Neural cell (in vitro differentiated cells): ENCODE measurements around the gene C11orf24. TPM values are rescaled to one million over a fixed set of nuclear protein-coding genes. Genes with fewer than 3 reads are reported as not detected.

ENCODE experiments used
- H2AFZ ChIP-seq: fragments of 200-600, 300-800 bp; sonication (generic), shearing (Covaris generic); 2 replicates; pipeline ENCODE4 v1.6.0; 2014; ENCODE audit warnings: low read depth, mild to moderate bottlenecking, antibody characterized with exemption, low read length, moderate library complexity
- H3F3A ChIP-seq: fragments of 200-600 bp; shearing (Covaris generic); 2 replicates; pipeline ENCODE4 v1.6.1; 2016; ENCODE audit warnings: mild to moderate bottlenecking, moderate library complexity, mixed read lengths, antibody characterized with exemption, low read length; ENCODE audit not compliant: insufficient read depth, poor library complexity, severe bottlenecking
- H3K27ac ChIP-seq: fragments of 200-600, 300-800 bp; sonication (generic), shearing (Covaris generic); 2 replicates; pipeline ENCODE4 v1.5.1; 2014; ENCODE audit warnings: mild to moderate bottlenecking, low read length, moderate library complexity
- H3K27me3 ChIP-seq: fragments of 300-800, 200-600 bp; sonication (generic), shearing (Covaris generic); 2 replicates; pipeline ENCODE4 v1.6.0; 2014; ENCODE audit warnings: mild to moderate bottlenecking, low read depth, low read length, moderate library complexity; ENCODE audit not compliant: insufficient read depth
- H3K36me3 ChIP-seq: fragments of 300-800, 200-600 bp; sonication (generic), shearing (Covaris generic); 2 replicates; pipeline ENCODE4 v1.5.1; 2014; ENCODE audit warnings: mild to moderate bottlenecking, antibody characterized with exemption, low read length, moderate library complexity; ENCODE audit not compliant: insufficient read depth
- H3K4me2 ChIP-seq: fragments of 300-800, 200-600 bp; sonication (generic), shearing (Covaris generic); 2 replicates; pipeline ENCODE4 v1.6.0; 2014; ENCODE audit warnings: mild to moderate bottlenecking, low read length
- H3K4me3 ChIP-seq: fragments of 300-800, 200-600 bp; sonication (generic), shearing (Covaris generic); 2 replicates; pipeline ENCODE4 v1.5.1; 2014; ENCODE audit warnings: mild to moderate bottlenecking, low read length, moderate library complexity
- H3K79me2 ChIP-seq: fragments of 200-600 bp; shearing (Covaris generic); replicated peaks from 2 replicates; pipeline ENCODE4 v1.6.0; 2014; ENCODE audit warnings: mild to moderate bottlenecking, low read length, moderate library complexity; ENCODE audit not compliant: insufficient read depth
- H3K9ac ChIP-seq: fragments of 300-800, 200-600 bp; sonication (generic), shearing (Covaris generic); 2 replicates; pipeline ENCODE4 v1.6.1; 2016; ENCODE audit warnings: mild to moderate bottlenecking, low read length, mixed read lengths
- H3K9me2 ChIP-seq: fragments of 200-600 bp; shearing (Covaris generic); 2 replicates; pipeline ENCODE4 v1.6.1; 2016; ENCODE audit warnings: mild to moderate bottlenecking, low read length, mixed read lengths; ENCODE audit not compliant: insufficient read depth
- H3K9me3 ChIP-seq: fragments of 200-600, 300-800 bp; sonication (generic), shearing (Covaris generic); 2 replicates; pipeline ENCODE4 v1.6.1; 2016; ENCODE audit warnings: mild to moderate bottlenecking, mixed run types, low read length, moderate library complexity, mixed read lengths
- H4K20me1 ChIP-seq: fragments of 200-600 bp; shearing (Covaris generic); 2 replicates; pipeline ENCODE4 v1.6.1; 2016; ENCODE audit warnings: mild to moderate bottlenecking, mixed run types; ENCODE audit not compliant: insufficient read depth
- CTCF ChIP-seq: fragments of 450-650 bp; IDR thresholded peaks from 2 replicates; pipeline ENCODE4 v1.5.1; 2014; ENCODE audit warnings: antibody characterized with exemption, mild to moderate bottlenecking, moderate library complexity; ENCODE audit not compliant: poor library complexity, severe bottlenecking
- EP300 ChIP-seq: fragments of 450-650 bp; conservative IDR thresholded peaks from 2 replicates; pipeline ENCODE4 v1.6.1; 2014; ENCODE audit warnings: antibody characterized with exemption, mild to moderate bottlenecking, moderate library complexity; ENCODE audit not compliant: poor library complexity, severe bottlenecking
- EZH2 ChIP-seq: fragments of 200-600, 300-800 bp; shearing (Covaris generic), sonication (generic); IDR thresholded peaks from 2 replicates; pipeline ENCODE4 v1.6.1; 2014; ENCODE audit warnings: antibody characterized with exemption, low read length, borderline replicate concordance, mild to moderate bottlenecking; ENCODE audit not compliant: insufficient read depth, poor library complexity, severe bottlenecking
- MXI1 ChIP-seq: fragments of 450-650 bp; conservative IDR thresholded peaks from 2 replicates; pipeline ENCODE4 v1.6.1; 2014; ENCODE audit warnings: antibody characterized with exemption, mild to moderate bottlenecking; ENCODE audit not compliant: poor library complexity, severe bottlenecking
- POLR2AphosphoS5 ChIP-seq: IDR thresholded peaks from 2 replicates; pipeline ENCODE4 v1.6.1; 2012
- RAD21 ChIP-seq: fragments of 450-650 bp; conservative IDR thresholded peaks from 2 replicates; pipeline ENCODE4 v1.6.1; 2014; ENCODE audit warnings: antibody characterized with exemption, mild to moderate bottlenecking, moderate library complexity
- SMC3 ChIP-seq: fragments of 450-650 bp; conservative IDR thresholded peaks from 2 replicates; pipeline ENCODE4 v1.6.1; 2014; ENCODE audit warnings: antibody characterized with exemption, mild to moderate bottlenecking, moderate library complexity; ENCODE audit not compliant: poor library complexity
- TAF1 ChIP-seq: IDR thresholded peaks from 2 replicates; pipeline ENCODE4 v1.6.1; 2012; ENCODE audit warnings: low read depth
- polyA plus RNA-seq: library from polyadenylated mRNA; depleted of rRNA; stranded (reverse); fragments of >200 nt; gene quantifications from 2 replicates; pipeline ENCODE4 v1.2.3, GENCODE V29; 2014
- TF ChIP-seq, protein P1 (sequence below): IDR thresholded peaks from 2 replicates; pipeline ENCODE4 v1.6.1; 2012; ENCODE audit warnings: borderline replicate concordance

C11orf24 gene
- polyA plus RNA-seq, 1 donor from 2014 or later = 9.6 TPM

DNA sequence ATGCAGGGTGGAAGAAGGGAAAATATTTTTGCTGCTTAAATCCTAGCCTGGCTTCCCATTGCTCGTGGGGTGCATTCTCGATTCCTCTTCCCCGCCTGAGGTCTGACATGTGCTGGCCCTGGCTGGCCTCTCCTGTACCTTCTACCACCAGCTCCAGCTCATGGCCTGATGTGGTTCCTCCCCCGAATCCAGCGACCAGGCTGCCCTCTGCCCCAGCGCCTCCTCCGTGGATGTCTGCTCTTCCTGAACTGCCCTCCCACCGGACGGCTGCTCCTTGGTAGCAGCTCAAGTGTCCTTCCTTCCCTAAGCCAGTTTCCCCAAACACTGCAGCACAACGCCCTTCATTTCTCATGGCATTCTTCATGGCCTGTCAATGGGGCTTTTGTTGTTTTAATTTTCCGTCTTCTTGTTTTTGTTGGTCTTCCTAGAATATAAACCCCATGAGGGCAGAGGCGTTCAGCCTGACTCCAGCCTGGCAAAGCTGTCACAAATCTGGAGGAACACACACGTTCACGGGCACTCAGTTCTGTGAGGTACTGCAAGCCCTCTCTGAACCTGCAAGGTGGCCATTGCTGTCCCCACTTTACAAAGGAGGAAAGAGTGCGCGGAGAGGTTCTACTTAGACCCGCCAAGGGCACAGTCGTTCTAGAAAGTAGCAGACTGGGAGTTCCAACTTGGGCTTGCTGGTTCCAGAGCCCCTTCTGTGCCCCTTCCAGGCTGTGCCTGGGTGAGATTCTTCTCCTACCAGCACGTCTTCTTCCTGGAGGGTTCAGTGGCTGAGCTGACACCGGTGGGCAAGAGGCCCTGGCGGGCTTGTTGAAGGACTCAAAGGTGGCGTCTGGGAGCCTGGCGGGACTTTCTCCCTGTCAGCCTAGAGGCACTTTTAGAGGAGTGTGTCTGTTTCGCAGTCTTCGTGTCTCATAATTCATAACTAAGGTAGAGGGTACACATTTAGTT is 39.7 kb upstream of the C11orf24 start:
- Histone ChIP-seq H3K27ac (no peak overlapping the region), H3K36me3 (no peaks in the 10 kb centered on the region), H3K79me2 (peaks cover 17% of the 10 kb centered on the region), H2AFZ (no peak overlapping the region), H3K9ac (no peak overlapping the region), H3K9me2 (no peaks in the 10 kb centered on the region), H3K9me3 (no peaks in the 10 kb centered on the region), H3F3A (no peaks in the 10 kb centered on the region), H3K4me3 (peak overlapping the region; percentile 55), H3K4me2 (no peak overlapping the region), H3K27me3 (no peaks in the 10 kb centered on the region), H4K20me1 (no peaks in the 10 kb centered on the region)
- TF ChIP-seq EZH2 (no peak), SMC3 (no peak), POLR2AphosphoS5 (no peak), MXI1 (no peak), RAD21 (no peak), EP300 (no peak), TAF1 (no peak), CTCF (no peak)
- TF ChIP-seq, protein P1, sequence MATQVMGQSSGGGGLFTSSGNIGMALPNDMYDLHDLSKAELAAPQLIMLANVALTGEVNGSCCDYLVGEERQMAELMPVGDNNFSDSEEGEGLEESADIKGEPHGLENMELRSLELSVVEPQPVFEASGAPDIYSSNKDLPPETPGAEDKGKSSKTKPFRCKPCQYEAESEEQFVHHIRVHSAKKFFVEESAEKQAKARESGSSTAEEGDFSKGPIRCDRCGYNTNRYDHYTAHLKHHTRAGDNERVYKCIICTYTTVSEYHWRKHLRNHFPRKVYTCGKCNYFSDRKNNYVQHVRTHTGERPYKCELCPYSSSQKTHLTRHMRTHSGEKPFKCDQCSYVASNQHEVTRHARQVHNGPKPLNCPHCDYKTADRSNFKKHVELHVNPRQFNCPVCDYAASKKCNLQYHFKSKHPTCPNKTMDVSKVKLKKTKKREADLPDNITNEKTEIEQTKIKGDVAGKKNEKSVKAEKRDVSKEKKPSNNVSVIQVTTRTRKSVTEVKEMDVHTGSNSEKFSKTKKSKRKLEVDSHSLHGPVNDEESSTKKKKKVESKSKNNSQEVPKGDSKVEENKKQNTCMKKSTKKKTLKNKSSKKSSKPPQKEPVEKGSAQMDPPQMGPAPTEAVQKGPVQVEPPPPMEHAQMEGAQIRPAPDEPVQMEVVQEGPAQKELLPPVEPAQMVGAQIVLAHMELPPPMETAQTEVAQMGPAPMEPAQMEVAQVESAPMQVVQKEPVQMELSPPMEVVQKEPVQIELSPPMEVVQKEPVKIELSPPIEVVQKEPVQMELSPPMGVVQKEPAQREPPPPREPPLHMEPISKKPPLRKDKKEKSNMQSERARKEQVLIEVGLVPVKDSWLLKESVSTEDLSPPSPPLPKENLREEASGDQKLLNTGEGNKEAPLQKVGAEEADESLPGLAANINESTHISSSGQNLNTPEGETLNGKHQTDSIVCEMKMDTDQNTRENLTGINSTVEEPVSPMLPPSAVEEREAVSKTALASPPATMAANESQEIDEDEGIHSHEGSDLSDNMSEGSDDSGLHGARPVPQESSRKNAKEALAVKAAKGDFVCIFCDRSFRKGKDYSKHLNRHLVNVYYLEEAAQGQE = no peak

- Histone ChIP-seq H3F3A (no peaks in the 10 kb centered on the region), H3K36me3 (no peaks in the 10 kb centered on the region), H3K9ac (no peak overlapping the region), H3K4me2 (no peak overlapping the region), H3K4me3 (no peak overlapping the region), H3K9me3 (no peaks in the 10 kb centered on the region), H3K27me3 (no peaks in the 10 kb centered on the region), H4K20me1 (no peaks in the 10 kb centered on the region), H2AFZ (no peak overlapping the region), H3K79me2 (peaks cover 7% of the 10 kb centered on the region), H3K9me2 (no peaks in the 10 kb centered on the region), H3K27ac (no peak overlapping the region)
- no peak for TF ChIP-seq SMC3
- TF ChIP-seq, protein P1 = no peak
Observed at GRCh38 chr11:68309621-68310185, 37.9 kb upstream of the C11orf24 start.
